Measurements from ENCODE around the gene ZFHX3. TPM values are rescaled to one million over a fixed set of nuclear protein-coding genes. Genes with fewer than 3 reads are reported as not detected.

ZFHX3 gene
- total RNA-seq, 1 donor from 2014 or later, result 3.2 TPM

- peak; percentile 90 for DNase-seq (ENCODE audit: low read depth, low spot score)
Measured at GRCh38 chr16:73068541-73069401, 20.8 kb upstream of the ZFHX3 start.

- no peak for DNase-seq (ENCODE audit: low read depth, low spot score)
Measured at GRCh38 chr16:73067671-73068540, 20.0 kb upstream of the ZFHX3 start.

DNA sequence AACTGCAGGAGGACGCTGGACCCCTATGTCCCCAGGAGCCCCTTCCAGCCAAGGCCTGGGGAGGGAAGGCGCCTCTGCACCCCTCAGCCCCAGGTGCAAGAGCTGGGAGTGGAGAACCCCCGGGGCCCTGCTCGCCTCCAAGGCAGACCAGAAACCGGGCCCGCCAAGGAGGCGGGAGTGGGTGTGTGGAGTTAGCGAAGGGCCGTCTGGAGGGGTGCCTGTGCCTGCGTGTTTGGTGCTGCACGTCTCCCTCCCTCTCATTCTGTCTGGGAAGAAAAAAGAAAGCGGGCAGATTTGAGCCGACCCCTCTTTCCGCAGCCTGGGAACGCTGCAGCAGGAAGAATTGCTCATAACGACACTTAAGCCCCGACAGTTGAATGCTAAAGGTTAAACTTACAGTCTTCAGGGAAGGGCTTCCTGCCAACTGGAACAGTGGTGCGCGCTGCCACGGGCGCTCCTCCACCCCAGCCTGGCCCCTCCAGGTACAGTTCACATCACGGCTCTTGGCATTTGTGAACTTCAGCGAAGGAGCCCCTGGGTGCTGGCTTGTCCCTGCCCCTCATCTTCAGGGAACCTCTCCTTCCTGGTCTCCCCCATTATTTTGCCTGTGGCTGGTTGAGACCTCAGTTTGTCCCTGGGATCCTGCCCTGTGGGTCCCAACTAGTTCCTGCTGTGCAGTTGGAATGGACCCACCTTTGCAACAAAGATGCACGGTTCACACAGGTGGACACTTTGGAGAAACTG lies 19.2 kb upstream of the ZFHX3 start:
- peak; percentile 53 for DNase-seq (ENCODE audit: low read depth, low spot score)

- no peak for DNase-seq (ENCODE audit: low read depth, low spot score)
Measured at GRCh38 chr16:73066331-73066926, 18.5 kb upstream of the ZFHX3 start.

DNA sequence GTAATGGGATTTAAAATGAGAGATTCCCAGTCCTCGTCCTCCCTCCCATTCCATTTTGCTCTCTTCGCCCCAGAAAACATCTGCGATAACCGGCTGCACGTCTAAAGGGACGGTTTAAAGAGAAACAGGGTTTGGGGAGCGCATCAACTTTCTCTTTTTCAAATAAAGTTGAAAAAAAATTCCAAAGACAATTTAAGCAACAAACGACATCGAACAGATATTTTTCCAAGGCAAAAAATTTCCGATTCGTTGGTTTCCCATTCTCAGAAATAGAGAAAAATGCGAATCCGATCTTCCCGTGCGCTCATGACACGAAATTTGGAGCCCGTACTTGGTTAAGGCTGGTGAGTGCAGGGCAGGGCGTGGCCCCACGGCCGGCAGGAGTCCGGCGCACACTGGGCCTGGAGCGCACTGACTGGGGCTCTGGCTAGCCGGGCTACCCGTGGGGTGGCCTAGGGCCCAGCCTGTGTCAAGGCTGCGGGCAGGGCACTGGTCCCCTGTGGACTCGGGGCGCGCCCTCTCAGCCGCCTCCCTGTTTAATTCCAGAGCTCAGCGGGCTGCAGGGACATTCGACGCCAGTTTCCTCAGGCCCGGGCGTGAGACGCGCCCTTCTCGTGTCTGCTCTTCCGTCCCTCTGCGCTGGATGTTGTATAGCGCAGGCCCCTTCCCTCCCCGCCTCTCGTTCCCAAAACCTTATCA lies 17.9 kb upstream of the ZFHX3 start:
- DNase-seq (ENCODE audit: low read depth, low spot score), result no peak

DNA sequence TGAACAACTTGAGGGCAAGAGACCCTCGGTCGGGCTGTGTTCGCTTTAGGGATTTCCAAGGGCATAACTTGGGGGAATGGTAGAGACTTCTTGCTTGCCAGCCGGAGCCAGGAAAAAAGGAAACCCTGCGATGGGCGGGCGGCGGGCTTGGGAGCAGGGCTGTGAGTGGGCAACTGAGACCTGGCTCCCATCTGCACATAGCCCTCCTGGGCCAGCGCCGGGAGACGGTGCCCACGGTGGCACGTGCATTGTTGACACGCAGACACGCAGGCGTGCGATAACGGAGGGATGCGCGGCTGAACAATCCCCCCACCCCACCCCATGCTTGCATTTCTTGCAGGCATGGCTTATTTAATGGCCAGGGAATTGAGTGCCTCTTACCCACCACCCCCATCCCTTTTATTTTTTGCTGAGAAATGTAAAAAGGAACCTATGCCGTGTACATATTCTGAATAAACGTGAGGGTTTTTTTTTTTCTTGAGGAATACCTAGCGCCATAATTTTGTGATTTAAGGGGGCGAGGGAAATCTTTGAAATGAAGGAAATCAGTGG lies 17.1 kb upstream of the ZFHX3 start:
- no peak for DNase-seq (ENCODE audit: low read depth, low spot score)

- DNase-seq (ENCODE audit: low read depth, low spot score), result no peak
Measured at GRCh38 chr16:73064212-73064993, 16.5 kb upstream of the ZFHX3 start.

DNA sequence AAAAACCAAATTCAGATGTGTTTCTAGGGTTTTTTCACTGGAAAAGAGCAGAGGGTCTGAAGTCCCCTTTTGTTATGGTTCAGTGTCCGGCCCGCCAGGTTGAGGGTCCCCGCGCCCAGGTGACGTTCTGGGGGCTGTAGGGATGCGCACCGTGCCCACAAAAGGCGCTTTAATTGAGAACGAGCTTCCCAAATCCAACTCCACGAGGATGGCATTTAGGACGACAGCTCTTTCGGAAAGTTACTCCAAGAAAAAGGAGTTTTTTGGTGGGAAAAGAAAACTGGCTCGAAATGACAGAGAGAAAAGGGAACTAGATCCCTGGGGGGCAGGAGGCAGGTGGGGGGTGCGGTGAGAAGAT lies 15.9 kb upstream of the ZFHX3 start:
- no peak for DNase-seq (ENCODE audit: low read depth, low spot score)

GRCh38 chr16:73062743-73063733 lies 15.1 kb upstream of the ZFHX3 start:
- DNase-seq (ENCODE audit: low read depth, low spot score), result no peak

- DNase-seq (ENCODE audit: low read depth, low spot score), result no peak
Measured at GRCh38 chr16:73062001-73062616, 14.2 kb upstream of the ZFHX3 start.

DNA sequence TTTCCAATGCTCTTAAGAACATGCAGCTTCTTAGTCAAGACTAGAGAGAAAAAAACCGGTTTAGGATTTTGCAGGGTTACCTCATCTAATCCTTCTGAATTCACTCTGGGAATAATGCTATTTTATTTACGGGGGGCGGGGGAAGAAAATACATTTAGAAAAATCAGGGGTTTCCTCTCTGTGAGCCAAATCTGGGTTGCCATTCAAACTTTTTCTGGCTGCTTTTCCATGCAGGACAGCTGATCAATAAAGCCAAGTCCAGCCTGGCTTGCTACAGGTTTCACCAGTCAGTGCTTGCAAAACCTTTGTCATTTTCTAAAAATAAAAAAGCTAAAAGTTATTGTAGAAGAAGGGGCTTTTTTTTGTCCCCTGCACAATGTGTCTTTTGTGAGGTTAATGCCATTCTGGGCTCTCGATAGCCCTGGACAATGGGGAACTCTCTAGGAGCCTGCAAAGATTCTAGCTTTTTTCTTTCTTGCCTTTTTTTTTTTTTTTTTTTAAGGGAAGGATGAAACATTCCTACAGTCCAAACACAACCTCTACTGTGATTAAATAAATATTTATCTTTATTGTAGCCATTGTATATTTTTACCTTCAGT lies 13.1 kb upstream of the ZFHX3 start:
- DNase-seq (ENCODE audit: low read depth, low spot score), result no peak

GRCh38 chr16:73059779-73060615 lies 12.1 kb upstream of the ZFHX3 start:
- no peak for DNase-seq (ENCODE audit: low read depth, low spot score)

DNA sequence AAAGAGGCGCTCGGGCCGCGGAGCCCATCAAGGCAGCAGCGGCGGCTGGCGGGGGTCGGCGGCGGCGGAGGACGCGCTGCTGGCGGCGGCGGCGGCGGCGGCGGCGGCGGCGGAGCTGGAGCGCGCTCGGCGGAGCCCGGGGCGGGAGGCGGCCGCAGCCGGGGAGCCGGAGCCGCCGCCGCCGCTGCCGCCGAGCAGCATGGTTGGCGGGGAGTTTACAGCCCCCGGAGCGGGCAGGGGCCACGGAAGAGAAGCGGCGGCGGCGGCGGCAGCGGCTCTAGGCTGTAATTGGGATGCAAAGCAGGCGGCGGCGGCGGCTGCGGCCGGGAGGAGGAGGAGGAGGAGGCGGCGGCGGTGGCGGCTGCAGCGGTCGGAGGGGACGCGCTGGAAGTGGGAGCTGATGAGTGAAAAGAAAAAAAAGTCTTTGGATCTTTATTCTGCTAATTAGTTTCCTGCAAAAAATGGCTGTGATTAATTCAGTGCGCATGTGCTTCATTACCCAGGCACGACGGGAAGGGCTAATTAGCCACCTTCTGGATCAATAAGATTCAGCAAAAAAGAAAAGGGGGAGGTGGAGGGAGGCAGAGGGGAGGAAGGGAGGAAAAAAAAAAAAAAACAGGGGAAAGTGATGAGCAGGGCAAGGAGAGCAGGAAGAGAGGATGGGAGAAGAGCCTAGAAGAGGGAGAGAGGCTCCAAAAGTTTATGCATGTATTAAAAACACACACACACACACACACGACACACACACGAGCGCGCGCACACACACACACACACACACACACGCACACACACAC lies 10.9 kb upstream of the ZFHX3 start:
- DNase-seq (ENCODE audit: low read depth, low spot score), result no peak

- DNase-seq (ENCODE audit: low read depth, low spot score), result no peak
Measured at GRCh38 chr16:73058221-73058615, 10.3 kb upstream of the ZFHX3 start.

DNA sequence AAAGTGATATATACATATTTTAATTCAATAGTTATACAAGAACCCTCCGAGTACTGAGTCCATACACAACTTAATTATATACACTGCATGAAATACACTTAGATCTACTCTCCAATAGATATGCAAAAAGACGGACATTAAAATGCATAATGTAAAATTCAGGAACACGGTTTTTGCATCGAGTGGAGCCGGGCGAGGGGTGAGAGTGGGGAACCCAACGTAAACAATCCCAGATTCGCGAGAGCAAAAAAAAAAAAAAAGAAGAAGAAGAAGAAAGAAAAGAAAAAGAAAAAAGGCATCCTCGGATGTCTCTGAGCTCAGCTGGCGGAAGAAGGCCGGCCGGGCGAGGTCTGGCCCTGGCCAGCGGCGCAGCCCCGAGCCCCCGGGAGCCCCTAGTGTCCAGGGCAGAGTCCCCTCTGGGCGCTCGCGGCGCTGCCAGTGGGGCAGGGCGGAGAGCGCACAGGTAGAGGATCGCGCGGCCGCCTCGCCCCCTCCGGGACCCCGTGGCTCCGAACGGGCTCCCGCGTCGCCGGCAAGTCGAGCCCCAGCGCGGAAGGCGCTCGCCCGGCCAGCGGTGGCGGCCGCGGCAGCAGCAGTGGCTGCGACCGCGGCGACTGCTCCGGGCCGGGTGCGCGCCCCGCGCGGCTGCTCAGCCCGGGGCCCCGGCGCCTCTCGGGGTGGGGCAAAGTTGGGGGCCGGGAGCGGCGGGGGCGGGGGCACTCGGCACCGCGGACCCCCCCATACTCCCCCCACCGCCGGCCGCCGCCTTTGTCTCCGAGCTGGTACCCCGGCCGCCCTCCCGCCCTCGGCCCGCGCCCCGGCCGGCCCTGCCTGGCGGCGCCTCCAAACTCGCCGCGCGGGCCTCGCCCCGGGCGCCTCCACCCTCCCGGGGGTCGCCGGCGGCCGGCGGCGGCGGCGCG lies 9.6 kb upstream of the ZFHX3 start:
- no peak for DNase-seq (ENCODE audit: low read depth, low spot score)

All from pulmonary artery endothelial cell (primary cell).